ENCODE results near the gene PLEKHG5. TPM values are rescaled to one million over a fixed set of nuclear protein-coding genes. Genes with fewer than 3 reads are reported as not detected.

The PLEKHG5 gene
- 2.4 to 4.1 TPM (median 3.9 TPM) in 5 replicates for total RNA-seq (2022; extraction: Qiagen RNA extraction; ENCODE audit: low read depth)

GRCh38 chr1:6491480-6491962 is at the start of gene PLEKHG5:
TSS of gene PLEKHG5 (minus strand) at chr1:6491667. CDS start at chr1:6477571, 14,096 bp downstream.

GRCh38 chr1:6466023-6466422 is 25.4 kb downstream of the PLEKHG5 start, which contains the start of gene TNFRSF25:
TSS of gene TNFRSF25 (minus strand) at chr1:6466173. CDS start at chr1:6466107, 66 bp downstream.

GRCh38 chr1:6424619-6425593 is 66.6 kb downstream of the PLEKHG5 start, which contains the start of gene ESPN:
TSS of gene ESPN (plus strand) at chr1:6424776. CDS start at chr1:6424956, 180 bp downstream.

GRCh38 chr1:6419804-6420453 is 71.5 kb downstream of the PLEKHG5 start, which contains the start of gene HES2:
TSS of gene HES2 (minus strand) at chr1:6419919. CDS start at chr1:6419820, 99 bp downstream.

Other genes starting within 250 kb of the PLEKHG5 start
- 0.15 TPM in 1 of 5 replicates, not detected in the others for gene HES3, start 247.5 kb downstream of the PLEKHG5 start, total RNA-seq (2022; extraction: Qiagen RNA extraction; ENCODE audit: low read depth)
- gene GPR153, start 230.6 kb downstream of the PLEKHG5 start, total RNA-seq (2022; extraction: Qiagen RNA extraction; ENCODE audit: low read depth), result 0.99 to 1.4 TPM (median 1.2 TPM) in 5 replicates
- 56.2 to 75.5 TPM (median 71.0 TPM) in 5 replicates for gene ACOT7, start 97.9 kb downstream of the PLEKHG5 start, total RNA-seq (2022; extraction: Qiagen RNA extraction; ENCODE audit: low read depth)
- 2.1 to 4.3 TPM (median 3.1 TPM) in 5 replicates for gene HES2, start 71.7 kb downstream of the PLEKHG5 start, total RNA-seq (2022; extraction: Qiagen RNA extraction; ENCODE audit: low read depth)
- gene ESPN, start 66.9 kb downstream of the PLEKHG5 start, total RNA-seq (2022; extraction: Qiagen RNA extraction; ENCODE audit: low read depth), result 0.37 to 0.79 TPM (median 0.58 TPM) in 4 of 5 replicates, not detected in the other
- 2.9 to 3.9 TPM (median 3.7 TPM) in 5 replicates for gene TNFRSF25, start 25.5 kb downstream of the PLEKHG5 start, total RNA-seq (2022; extraction: Qiagen RNA extraction; ENCODE audit: low read depth)
- gene NOL9, start 62.8 kb upstream of the PLEKHG5 start, total RNA-seq (2022; extraction: Qiagen RNA extraction; ENCODE audit: low read depth), result 3.8 to 6.0 TPM (median 5.4 TPM) in 5 replicates
- not detected in 5 replicates for gene TAS1R1, start 63.6 kb upstream of the PLEKHG5 start, total RNA-seq (2022; extraction: Qiagen RNA extraction; ENCODE audit: low read depth)
- 12.2 to 16.4 TPM (median 13.7 TPM) in 5 replicates for gene ZBTB48, start 88.3 kb upstream of the PLEKHG5 start, total RNA-seq (2022; extraction: Qiagen RNA extraction; ENCODE audit: low read depth)
- 25.1 to 37.1 TPM (median 27.9 TPM) in 5 replicates for gene KLHL21, start 111.2 kb upstream of the PLEKHG5 start, total RNA-seq (2022; extraction: Qiagen RNA extraction; ENCODE audit: low read depth)
- gene PHF13, start 122.1 kb upstream of the PLEKHG5 start, total RNA-seq (2022; extraction: Qiagen RNA extraction; ENCODE audit: low read depth), result 8.4 to 11.6 TPM (median 10.4 TPM) in 5 replicates
- 14.5 to 19.5 TPM (median 19.1 TPM) in 5 replicates for gene THAP3, start 133.2 kb upstream of the PLEKHG5 start, total RNA-seq (2022; extraction: Qiagen RNA extraction; ENCODE audit: low read depth)
- gene DNAJC11, start 210.1 kb upstream of the PLEKHG5 start, total RNA-seq (2022; extraction: Qiagen RNA extraction; ENCODE audit: low read depth), result 34.9 to 38.2 TPM (median 36.8 TPM) in 5 replicates

All from A549 treated with DMSO at 1 μM for 4 hours (cell line).